Endothelial cell (in vitro differentiated cells): ENCODE data around the gene APOL4. TPM values are rescaled to one million over a fixed set of nuclear protein-coding genes. Genes with fewer than 3 reads are reported as not detected.

Experiments
- DNase-seq: peaks from one replicate; pipeline ENCODE4 v3.0.0; 2021; ENCODE audit warnings: low spot score
- H3K27ac Mint-ChIP-seq: one replicate; pipeline ENCODE4 v1.8.0; 2021; ENCODE audit warnings: mixed read lengths, inconsistent platforms; ENCODE audit not compliant: unreplicated experiment
- H3K27me3 Mint-ChIP-seq: one replicate; pipeline ENCODE4 v1.8.0; 2021; ENCODE audit warnings: mild to moderate bottlenecking, moderate library complexity, mixed read lengths, inconsistent platforms; ENCODE audit not compliant: unreplicated experiment
- H3K36me3 Mint-ChIP-seq: one replicate; pipeline ENCODE4 v1.8.0; 2021; ENCODE audit warnings: mild to moderate bottlenecking, low read depth, mixed read lengths, inconsistent platforms; ENCODE audit not compliant: unreplicated experiment
- H3K4me1 Mint-ChIP-seq: one replicate; pipeline ENCODE4 v1.8.0; 2021; ENCODE audit warnings: mild to moderate bottlenecking, mixed read lengths, inconsistent platforms; ENCODE audit not compliant: unreplicated experiment
- H3K4me3 Mint-ChIP-seq: one replicate; pipeline ENCODE4 v1.8.0; 2021; ENCODE audit warnings: mild to moderate bottlenecking, mixed read lengths, inconsistent platforms; ENCODE audit not compliant: unreplicated experiment
- H3K9me3 Mint-ChIP-seq: one replicate; pipeline ENCODE4 v1.8.0; 2021; ENCODE audit warnings: mixed read lengths, inconsistent platforms; ENCODE audit not compliant: unreplicated experiment
- total RNA-seq: library from RNA; stranded (reverse); fragmentation: NEBNext Ultra II Directional; extraction: Animal tissue kit (Norgen Biotek cat#: 25700); gene quantifications from one replicate; pipeline ENCODE4 v1.2.1, GENCODE V29; 2021; ENCODE audit not compliant: unreplicated experiment
- TF ChIP-seq, protein P1 (sequence below): fragments of 200-600 bp; sonication (generic); IDR thresholded peaks from one replicate; pipeline ENCODE4 v1.5.0; 2021; ENCODE audit warnings: antibody characterized with exemption; ENCODE audit not compliant: unreplicated experiment

The APOL4 gene
- total RNA-seq, 1 donor from 2014 or later, result 4.4 TPM

GRCh38 chr22:36177160-36177559 lies 24.4 kb downstream of the APOL4 start:
- no peaks in the 10 kb centered on the region for H3K4me1 Mint-ChIP-seq
- no peak overlapping the region for H3K27ac Mint-ChIP-seq
- no peak for DNase-seq
- no peaks in the 10 kb centered on the region for H3K9me3 Mint-ChIP-seq
- no peaks in the 10 kb centered on the region for H3K36me3 Mint-ChIP-seq
- H3K27me3 Mint-ChIP-seq, result no peaks in the 10 kb centered on the region
- TF ChIP-seq, protein P1, sequence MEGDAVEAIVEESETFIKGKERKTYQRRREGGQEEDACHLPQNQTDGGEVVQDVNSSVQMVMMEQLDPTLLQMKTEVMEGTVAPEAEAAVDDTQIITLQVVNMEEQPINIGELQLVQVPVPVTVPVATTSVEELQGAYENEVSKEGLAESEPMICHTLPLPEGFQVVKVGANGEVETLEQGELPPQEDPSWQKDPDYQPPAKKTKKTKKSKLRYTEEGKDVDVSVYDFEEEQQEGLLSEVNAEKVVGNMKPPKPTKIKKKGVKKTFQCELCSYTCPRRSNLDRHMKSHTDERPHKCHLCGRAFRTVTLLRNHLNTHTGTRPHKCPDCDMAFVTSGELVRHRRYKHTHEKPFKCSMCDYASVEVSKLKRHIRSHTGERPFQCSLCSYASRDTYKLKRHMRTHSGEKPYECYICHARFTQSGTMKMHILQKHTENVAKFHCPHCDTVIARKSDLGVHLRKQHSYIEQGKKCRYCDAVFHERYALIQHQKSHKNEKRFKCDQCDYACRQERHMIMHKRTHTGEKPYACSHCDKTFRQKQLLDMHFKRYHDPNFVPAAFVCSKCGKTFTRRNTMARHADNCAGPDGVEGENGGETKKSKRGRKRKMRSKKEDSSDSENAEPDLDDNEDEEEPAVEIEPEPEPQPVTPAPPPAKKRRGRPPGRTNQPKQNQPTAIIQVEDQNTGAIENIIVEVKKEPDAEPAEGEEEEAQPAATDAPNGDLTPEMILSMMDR, result no peak
- no peak overlapping the region for H3K4me3 Mint-ChIP-seq

GRCh38 chr22:36175892-36176291 lies 25.7 kb downstream of the APOL4 start:
- H3K27me3 Mint-ChIP-seq, result no peaks in the 10 kb centered on the region
- H3K36me3 Mint-ChIP-seq, result no peaks in the 10 kb centered on the region
- peaks cover 5% of the 10 kb centered on the region for H3K4me1 Mint-ChIP-seq
- no peaks in the 10 kb centered on the region for H3K9me3 Mint-ChIP-seq
- no peak overlapping the region for H3K4me3 Mint-ChIP-seq
- TF ChIP-seq, protein P1, result peak; percentile 32
- H3K27ac Mint-ChIP-seq, result no peak overlapping the region
- DNase-seq, result no peak

DNA sequence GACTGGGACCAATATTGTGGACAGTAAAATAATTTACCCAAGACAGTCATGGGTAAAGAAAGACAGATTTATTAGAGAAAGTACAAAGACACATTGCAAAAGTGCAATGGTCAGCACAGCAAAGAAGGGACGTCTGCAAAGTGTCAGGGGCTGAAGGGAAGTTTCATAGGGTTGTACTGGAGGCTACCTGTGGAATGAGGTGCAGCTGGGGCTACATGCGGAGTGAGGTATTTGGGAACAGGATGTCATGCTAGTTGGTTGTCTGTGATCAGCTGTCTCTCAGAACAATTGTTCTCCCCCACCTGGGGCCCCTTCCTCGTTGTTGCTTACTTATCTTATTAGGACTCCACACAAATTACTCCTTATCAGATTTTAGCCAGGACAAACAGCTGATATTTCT lies 29.7 kb downstream of the APOL4 start:
- DNase-seq, result no peak
- Mint-ChIP-seq H3K27ac (no peak overlapping the region), H3K4me3 (no peak overlapping the region)

GRCh38 chr22:36166518-36167220 lies 34.9 kb downstream of the APOL4 start:
- DNase-seq, result no peak
- TF ChIP-seq, protein P1, result no peak
- peak overlapping the region; percentile 30 for H3K27ac Mint-ChIP-seq
- peaks cover 3% of the 10 kb centered on the region for H3K4me1 Mint-ChIP-seq
- no peaks in the 10 kb centered on the region for H3K9me3 Mint-ChIP-seq
- no peak overlapping the region for H3K4me3 Mint-ChIP-seq
- no peaks in the 10 kb centered on the region for H3K36me3 Mint-ChIP-seq
- no peaks in the 10 kb centered on the region for H3K27me3 Mint-ChIP-seq

More for the DNA sequence above, 29.7 kb downstream of the APOL4 start:
- Mint-ChIP-seq H3K4me1 (peaks cover 6% of the 10 kb centered on the region), H3K9me3 (no peaks in the 10 kb centered on the region), H3K36me3 (no peaks in the 10 kb centered on the region), H3K27me3 (no peaks in the 10 kb centered on the region)
- TF ChIP-seq, protein P1, result no peak

DNA sequence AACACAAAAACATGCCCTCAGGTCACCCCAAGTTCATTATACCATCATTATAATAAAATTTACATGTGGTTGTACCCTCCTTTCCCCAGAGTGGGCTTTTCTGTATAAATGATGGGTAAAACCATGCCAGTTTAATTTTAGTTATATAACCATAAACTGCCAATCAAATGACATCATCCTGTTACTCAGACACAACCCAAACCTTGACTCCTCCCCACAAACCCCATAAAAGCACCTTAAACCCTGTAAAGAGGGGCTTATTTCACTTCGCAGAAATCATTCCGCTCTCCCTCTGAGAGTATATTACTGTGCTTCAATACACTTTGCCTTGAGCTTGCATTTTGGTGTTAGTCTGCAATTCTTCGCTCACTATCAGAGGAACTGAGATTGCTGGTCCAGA lies 35.5 kb downstream of the APOL4 start:
- H3K27ac Mint-ChIP-seq, result peak overlapping the region; percentile 57
- H3K36me3 Mint-ChIP-seq, result no peaks in the 10 kb centered on the region
- H3K4me3 Mint-ChIP-seq, result no peak overlapping the region
- TF ChIP-seq, protein P1, result no peak
- peaks cover under 1% of the 10 kb centered on the region for H3K27me3 Mint-ChIP-seq
- H3K9me3 Mint-ChIP-seq, result no peaks in the 10 kb centered on the region
- H3K4me1 Mint-ChIP-seq, result peaks cover 2% of the 10 kb centered on the region
- DNase-seq, result no peak
